K562 (cell line): Measurements from ENCODE around the gene MED17. TPM values are rescaled to one million over a fixed set of nuclear protein-coding genes. Genes with fewer than 3 reads are reported as not detected.

ENCODE experiments used
- ATAC-seq: fragments of 200-7000 bp; cut with Tn5 transposase; 3 replicates; pipeline ENCODE4 v1.9.1; 2020; ENCODE audit warnings: moderate library complexity
- BruUV-seq: library from RNA; stranded (reverse); fragments of 400-500 nt; replicated peaks from 2 replicates; lab custom pipeline; 2021; lab: Mats Ljungman, UMichigan
- CTCF ChIA-PET: fragments of 300-600 bp; formaldehyde crosslinking; extraction: SDS; loops from one replicate; lab custom pipeline; 2021; ENCODE audit warnings: low intra/inter-chr PET ratio; lab: Yijun Ruan, JAX
- POLR2A ChIA-PET: fragments of 300-600, 350-650 bp; sonication (Branson Sonifier 250); formaldehyde crosslinking; extraction: SDS; loops from one replicate; lab custom pipeline; 2021; ENCODE audit warnings: antibody characterized with exemption, inconsistent platforms; lab: Yijun Ruan, JAX
- DNase-seq, 4 experiments: peaks; one replicate each; pipeline versions ENCODE4 v3.0.0 to v3.0.0-alpha.2; 2011 to 2018; ENCODE audit warnings: low spot score in 3 of 4, mixed read lengths in 3 of 4; ENCODE audit errors: extremely low read depth in 1 of 4
- FAIRE-seq: peaks from 2 replicates; lab custom pipeline; 2011; peaks lifted over from hg19 to GRCh38; lab: Jason Lieb, UNC
- H2AFZ ChIP-seq: 2 replicates; pipeline ENCODE4 v1.6.0; 2011; ENCODE audit warnings: low read depth, low read length, control low read depth, inconsistent platforms
- H3K27ac ChIP-seq: fragments of 200-600 bp; 3 replicates; pipeline ENCODE4 v1.8.0; 2011; ENCODE audit warnings: low read depth, mild to moderate bottlenecking, control low read depth, inconsistent platforms, low read length, moderate library complexity, mixed read lengths; ENCODE audit errors: extremely low read depth
- H3K27me3 ChIP-seq, 2 experiments: fragments of 300-600 bp in 1 of 2; 2 replicates in 1 of 2; 3 replicates in 1 of 2; pipeline versions ENCODE4 v1.6.0 to v1.8.0; 2011; ENCODE audit warnings: inconsistent platforms in 2 of 2, low read length in 2 of 2, mild to moderate bottlenecking in 1 of 2, mixed read lengths in 1 of 2, moderate library complexity in 1 of 2; ENCODE audit not compliant: control insufficient read depth in 2 of 2, insufficient read depth in 2 of 2
- H3K36me3 ChIP-seq: fragments of 300-600 bp; 3 replicates; pipeline ENCODE4 v1.8.0; 2011; ENCODE audit warnings: mild to moderate bottlenecking, low read length, inconsistent platforms; ENCODE audit not compliant: control insufficient read depth, insufficient read depth
- H3K4me1 ChIP-seq, 2 experiments: fragments of 200-600 bp in 1 of 2; replicated peaks in 1 of 2; 2 replicates in 1 of 2; 3 replicates in 1 of 2; pipeline versions ENCODE4 v1.5.1 to v1.8.0; 2011; ENCODE audit warnings: inconsistent platforms in 2 of 2, low read length in 2 of 2, mild to moderate bottlenecking in 1 of 2, mixed read lengths in 1 of 2, moderate library complexity in 1 of 2; ENCODE audit not compliant: control insufficient read depth in 2 of 2, insufficient read depth in 2 of 2
- H3K4me2 ChIP-seq: 2 replicates; pipeline ENCODE4 v1.6.1; 2011; ENCODE audit warnings: low read length, control low read depth, inconsistent platforms, mixed read lengths; ENCODE audit not compliant: insufficient read depth
- H3K4me3 ChIP-seq: fragments of 200-600 bp; sonication (generic), shearing (Covaris generic); 2 replicates; pipeline ENCODE4 v1.5.1; 2016; ENCODE audit warnings: control low read depth, inconsistent platforms
- H3K79me2 ChIP-seq: fragments of 200-600 bp; 3 replicates; pipeline ENCODE4 v1.8.0; 2011; ENCODE audit warnings: low read length, inconsistent platforms; ENCODE audit not compliant: control insufficient read depth, insufficient read depth
- H3K9ac ChIP-seq, 2 experiments: 2 replicates each; pipeline versions ENCODE4 v1.6.0 to v1.6.1; 2011; ENCODE audit warnings: low read depth in 2 of 2, low read length in 2 of 2, control low read depth in 1 of 2, inconsistent platforms in 1 of 2, mild to moderate bottlenecking in 1 of 2, mixed read lengths in 1 of 2; ENCODE audit not compliant: insufficient read depth in 1 of 2
- H3K9me1 ChIP-seq: one replicate; pipeline ENCODE4 v1.6.0; 2011; ENCODE audit warnings: inconsistent platforms, mild to moderate bottlenecking, low read length, moderate library complexity; ENCODE audit not compliant: control insufficient read depth, insufficient read depth
- H3K9me3 ChIP-seq: replicated peaks from 2 replicates; pipeline ENCODE4 v1.5.1; 2011; ENCODE audit warnings: low read depth, low read length, inconsistent platforms; ENCODE audit not compliant: control insufficient read depth, insufficient read depth
- H4K20me1 ChIP-seq: replicated peaks from 2 replicates; pipeline ENCODE4 v1.6.1; 2011; ENCODE audit warnings: low read length, inconsistent platforms, mixed read lengths; ENCODE audit not compliant: control insufficient read depth, insufficient read depth
- NFE2L1 ChIP-seq: fragments of 450-650 bp; IDR thresholded peaks from 2 replicates; pipeline ENCODE4 v1.6.1; 2016; ENCODE audit warnings: missing genetic modification characterization, low read depth, mild to moderate bottlenecking, missing compliant biosample characterization, moderate library complexity, borderline replicate concordance
- PRDM10 ChIP-seq: fragments of 450-650 bp; IDR thresholded peaks from 2 replicates; pipeline ENCODE4 v1.6.1; 2018; ENCODE audit not compliant: partially characterized antibody
- ZNF121 ChIP-seq: sonication (generic); formaldehyde crosslinking; conservative IDR thresholded peaks from 2 replicates; pipeline ENCODE4 v1.8.0; 2022; ENCODE audit warnings: missing genetic modification reagents
- WGBS: fragments of 100-300 bp; shearing (Covaris generic); methylation state at CpG from one replicate; pipeline ENCODE4 v1.1.6; 2016; ENCODE audit warnings: low coverage, mixed read lengths; ENCODE audit not compliant: insufficient coverage; ENCODE audit errors: missing lambda C conversion rate; 5-methylcytosine and 5-hydroxymethylcytosine counted together
- in situ Hi-C: fragments of 300-500 bp; cut with MboI; formaldehyde crosslinking; loops from 4 replicates; pipeline ENCODE4 v1.15.0; 2018; ENCODE audit warnings: inconsistent platforms, mixed read lengths
- intact Hi-C: fragments of 100-400 bp; cut with micrococcal nuclease; formaldehyde crosslinking; loops from 2 replicates; pipeline ENCODE4 v1.14.2; 2022
- polyA plus RNA-seq, 8 experiments: library from polyadenylated mRNA; depleted of rRNA in 4 of 8; stranded (reverse) in 5 of 8; unstranded in 3 of 8; fragments of >200 nt; fragmentation: Nextera tagmentation in 2 of 8; fragmentation: Illumina TruSeq in 1 of 8; extraction: Ambion mirVana in 2 of 8; extraction: Trizol in 1 of 8; gene quantifications; 2 replicates each; pipeline versions ENCODE4 v1.2.1 to v1.2.3, GENCODE V29; 2011 to 2014; ENCODE audit warnings: inconsistent platforms in 1 of 8, missing spikeins in 1 of 8
- total RNA-seq, 7 experiments: library from RNA; depleted of rRNA in 6 of 7; stranded (reverse); fragments of >200 nt in 6 of 7; fragmentation: Illumina TruSeq in 2 of 7; extraction: Trizol in 2 of 7; gene quantifications; 2 replicates each; pipeline versions ENCODE4 v1.2.1 to v1.2.3, GENCODE V29; 2011 to 2021; ENCODE audit warnings: low replicate concordance in 1 of 7

MED17 gene
- total and polyA plus RNA-seq, 9 of the 15 experiments (the other 6 are each of a cell fraction or from before 2014, with no cell fraction given): 6.7 to 34.7 (median 26.8) TPM

DNA sequence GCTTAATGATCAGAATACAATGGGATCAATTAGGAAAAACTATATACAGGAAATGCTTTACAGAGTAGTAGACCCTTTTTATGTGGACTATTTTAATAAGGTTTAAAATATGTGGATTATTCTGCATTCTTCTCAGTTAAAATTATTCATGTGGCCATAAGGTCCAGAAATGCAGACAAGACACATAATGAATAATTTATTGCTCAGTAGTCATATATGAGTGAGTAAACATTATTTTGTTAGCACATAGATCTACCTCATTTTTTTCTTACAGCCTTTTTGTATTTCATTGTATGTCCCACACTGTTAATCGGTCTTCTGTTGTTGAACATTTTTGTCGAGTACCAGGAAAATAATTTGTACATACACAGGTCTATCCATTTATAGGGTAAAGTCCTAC is 20.8 kb downstream of the MED17 start (continued):
- no peak for TF ChIP-seq NFE2L1 (tag)

DNA sequence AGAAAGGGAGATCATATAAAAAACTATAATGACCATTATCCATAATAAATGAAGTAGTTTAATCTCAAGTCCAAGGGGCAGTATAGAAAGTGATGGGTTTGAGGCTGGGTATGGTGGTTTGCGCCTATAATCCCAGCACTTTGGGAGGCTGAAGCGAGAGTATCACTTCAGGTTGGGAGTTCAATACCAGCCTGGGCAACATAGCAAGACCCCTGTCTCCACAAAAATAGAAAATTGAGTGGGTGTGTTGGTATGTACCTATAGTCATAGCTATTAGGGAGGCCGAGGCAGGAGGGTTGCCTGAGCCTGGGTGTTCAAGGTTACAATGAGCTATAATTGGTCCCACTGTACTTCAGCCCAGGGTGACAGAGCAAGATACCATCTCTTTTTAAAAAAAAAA is 23.9 kb downstream of the MED17 start:
- 100% methylated on average over 3 of the region's 3 CpGs for WGBS
- in situ Hi-C loops (no loop called here), intact Hi-C loops (no loop called here)
- ATAC-seq (no peak), FAIRE-seq (no peak), DNase-seq (no peak)
- Histone ChIP-seq H3K36me3 (peaks cover 92% of the 10 kb centered on the region), H3K4me2 (no peak overlapping the region), H2AFZ (no peak overlapping the region), H3K9me3 (no peaks in the 10 kb centered on the region), H3K27me3 (no peaks in the 10 kb centered on the region), H4K20me1 (no peaks in the 10 kb centered on the region), H3K79me2 (no peaks in the 10 kb centered on the region), H3K9me1 (no peaks in the 10 kb centered on the region), H3K27ac (no peak overlapping the region), H3K9ac (no peak overlapping the region), H3K4me3 (no peak overlapping the region), H3K4me1 (no peaks in the 10 kb centered on the region)
- peak; percentile 85 for TF ChIP-seq ZNF121 (CRISPR knock-in tag)
- no peak for TF ChIP-seq PRDM10
- ChIA-PET CTCF (no interaction called here), POLR2A (interaction anchor here (0.6 to 0.8 kb wide), 2 partner anchors 67 to 961 kb away, joined by 3 to 4 read pairs; partner anchors contain the start of genes C11orf54 and TAF1D)
- no TSS peak for BruUV-seq
